Hippocampal formation (tissue), 2 donors: ENCODE results near the gene GSG1.

ENCODE experiments used
- DNase-seq, 2 donors: peaks; one replicate each; lab custom pipeline; 2025; lab: John Stamatoyannopoulos, UW

Gene GSG1

DNA sequence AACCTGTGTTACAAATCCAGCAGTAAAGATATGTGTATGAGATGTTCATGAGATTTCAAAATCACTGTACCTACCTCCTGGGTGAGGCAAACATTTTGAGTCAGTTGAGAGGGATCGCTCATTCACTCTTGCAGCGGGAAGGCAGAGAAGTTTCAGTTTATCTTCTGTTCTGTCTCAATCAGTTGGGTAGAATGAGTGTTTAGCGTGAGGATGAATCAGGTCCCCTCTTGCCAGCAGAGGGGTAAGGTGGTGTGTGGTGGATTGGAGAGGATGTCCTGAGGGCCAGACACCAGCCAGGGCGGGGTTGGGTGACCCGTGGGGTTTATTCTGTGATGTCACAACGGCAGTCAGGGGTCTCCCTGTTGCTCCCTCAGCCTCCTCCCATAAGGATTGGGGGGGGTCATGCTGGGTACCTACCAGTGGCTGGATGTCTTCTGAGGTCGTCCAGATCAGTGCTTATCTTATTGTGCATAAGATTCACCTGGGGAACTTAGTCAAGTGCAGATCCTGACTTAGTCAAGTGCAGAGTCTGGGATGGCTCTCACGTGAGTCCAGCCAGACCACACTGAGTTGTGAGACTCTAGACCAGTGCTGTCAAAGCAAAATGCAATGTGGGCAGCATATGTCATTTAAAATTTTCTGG, at the start of gene GSG1:
TSS of gene GSG1 (minus strand) at position 277 of the 643 bp plus-strand sequence. CDS start at position 122, 155 bp downstream.
- DNase-seq: no peak

DNA sequence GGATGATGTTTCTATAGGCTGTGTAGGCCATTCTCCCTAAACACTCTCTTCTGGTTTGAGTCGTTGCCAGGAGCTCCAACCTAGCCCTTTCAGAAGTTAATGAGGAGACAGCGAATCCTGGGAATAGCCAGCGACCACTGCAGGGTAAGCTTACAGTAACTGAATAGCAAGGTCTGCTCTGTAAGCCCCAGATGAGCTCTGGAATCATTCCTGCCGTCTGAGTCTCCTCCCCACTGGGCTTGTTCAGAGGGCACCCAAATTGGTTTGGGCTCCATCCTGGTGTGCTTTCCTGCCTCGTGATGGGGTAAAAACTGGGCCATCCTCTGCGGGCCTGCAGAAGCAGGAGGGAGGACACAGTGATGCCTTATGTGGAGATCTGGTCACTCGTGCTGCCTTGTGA, 49.7 kb upstream of the GSG1 start:
- DNase-seq: no peak

DNA sequence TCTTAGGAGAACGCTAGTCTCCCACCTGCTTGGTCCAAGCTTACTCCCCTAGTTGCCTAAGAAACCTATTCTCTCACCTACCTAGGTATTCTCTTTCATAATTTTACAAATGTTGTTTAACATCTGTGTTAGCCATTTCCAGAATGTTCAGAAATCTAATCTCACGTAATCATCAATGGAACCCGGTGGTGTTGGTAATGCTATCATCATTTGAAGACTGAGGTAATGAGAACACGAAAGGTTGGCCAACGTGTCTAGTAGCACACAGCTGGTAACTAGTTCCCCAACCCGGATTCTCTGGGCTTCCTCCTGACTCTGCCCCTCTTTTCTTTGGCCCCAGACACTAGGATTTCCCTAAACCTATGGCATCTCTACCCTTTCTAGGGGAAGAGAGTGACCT, 49.3 kb upstream of the GSG1 start:
- DNase-seq: no peak

- DNase-seq: no peak
These were observed 48.8 kb upstream of the GSG1 start for GRCh38 chr12:13152281-13152680.

DNA sequence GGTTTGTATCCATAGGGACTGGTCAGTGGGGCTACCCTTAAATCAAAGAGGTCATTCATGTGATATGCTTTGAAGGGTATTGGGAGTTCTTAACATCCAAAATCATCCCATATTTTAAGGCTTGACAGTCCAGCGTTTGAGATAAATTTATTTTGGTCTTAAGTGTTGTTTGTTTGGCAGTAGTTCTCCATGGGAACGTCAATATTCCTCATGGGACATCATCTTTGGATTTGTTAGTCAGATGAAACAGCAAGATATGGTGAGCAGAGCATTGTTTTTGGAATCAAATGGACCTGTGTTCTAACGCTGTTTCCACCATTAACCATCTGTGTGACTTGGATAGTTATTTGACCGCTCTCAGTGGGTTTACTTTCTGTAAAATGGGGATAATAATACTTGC, 45.9 kb upstream of the GSG1 start:
- DNase-seq: no peak

- DNase-seq: no peak
These were observed 45.0 kb upstream of the GSG1 start for GRCh38 chr12:13148485-13148847.

DNA sequence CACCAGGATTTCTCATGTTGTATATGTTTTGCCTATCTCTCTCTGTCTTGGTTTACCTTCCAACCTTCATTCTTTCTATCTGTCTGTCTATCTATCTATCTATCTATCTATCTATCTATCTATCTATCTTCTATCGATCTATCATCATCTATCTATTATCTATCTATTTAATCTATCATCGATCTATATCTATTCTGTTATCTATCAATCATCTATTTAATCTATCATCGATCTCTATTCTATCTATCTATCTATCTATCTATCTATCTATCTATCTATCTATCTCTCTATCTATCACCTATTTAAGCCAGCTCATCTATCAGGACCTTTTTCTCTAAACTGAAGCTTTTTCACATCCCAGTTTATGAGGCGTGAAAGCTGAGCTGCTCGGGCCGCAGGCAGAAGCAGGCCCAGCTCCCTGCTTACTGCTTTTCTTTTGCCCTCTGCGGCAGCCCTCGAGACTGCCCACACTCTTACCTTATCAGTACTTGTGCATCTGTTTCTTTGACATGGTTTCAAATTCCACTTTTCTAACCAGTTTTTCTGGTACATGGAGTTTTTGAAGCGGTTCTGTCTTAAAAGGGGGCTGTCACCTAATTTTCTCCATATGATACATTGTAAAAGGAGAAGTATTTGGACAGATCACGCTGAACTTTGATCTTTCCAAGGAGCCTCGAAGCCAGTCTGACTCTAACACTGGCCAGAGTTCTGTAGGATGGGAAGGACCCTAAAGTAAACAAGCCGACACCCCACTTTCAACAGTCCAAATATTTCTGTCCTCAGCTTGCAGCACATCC, 44.4 kb upstream of the GSG1 start:
- no peak for DNase-seq

DNA sequence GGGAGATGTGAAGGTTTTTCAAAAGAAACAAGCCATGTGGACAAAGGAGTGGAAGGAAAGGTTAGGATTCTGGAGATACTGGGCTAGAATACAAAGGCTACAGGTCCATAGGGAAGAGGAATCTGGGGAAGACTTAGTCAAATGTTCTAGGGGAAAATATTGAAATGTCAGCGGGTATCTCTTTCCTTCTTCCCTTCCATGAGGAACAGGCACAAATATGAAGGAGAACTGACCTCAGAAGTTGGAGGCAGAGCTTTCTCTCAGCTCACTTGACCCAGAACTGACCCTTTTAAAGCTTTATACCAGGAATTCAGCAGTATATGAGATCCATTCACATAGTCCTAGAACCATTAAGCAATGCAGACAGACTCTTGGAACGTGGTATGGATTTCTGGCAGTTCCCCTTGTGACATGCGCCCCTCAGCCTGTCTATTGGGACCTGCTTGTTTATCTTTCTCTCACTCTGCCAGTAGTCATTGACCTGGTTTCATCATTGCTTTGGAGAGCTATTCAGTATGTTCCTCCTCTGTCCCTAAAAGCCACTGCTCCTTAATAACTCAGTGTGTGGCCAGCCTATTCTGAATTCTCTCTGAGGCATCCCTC, 43.0 kb upstream of the GSG1 start:
- DNase-seq: no peak

GRCh38 chr12:13144266-13144828, 40.9 kb upstream of the GSG1 start:
- DNase-seq: no peak

DNA sequence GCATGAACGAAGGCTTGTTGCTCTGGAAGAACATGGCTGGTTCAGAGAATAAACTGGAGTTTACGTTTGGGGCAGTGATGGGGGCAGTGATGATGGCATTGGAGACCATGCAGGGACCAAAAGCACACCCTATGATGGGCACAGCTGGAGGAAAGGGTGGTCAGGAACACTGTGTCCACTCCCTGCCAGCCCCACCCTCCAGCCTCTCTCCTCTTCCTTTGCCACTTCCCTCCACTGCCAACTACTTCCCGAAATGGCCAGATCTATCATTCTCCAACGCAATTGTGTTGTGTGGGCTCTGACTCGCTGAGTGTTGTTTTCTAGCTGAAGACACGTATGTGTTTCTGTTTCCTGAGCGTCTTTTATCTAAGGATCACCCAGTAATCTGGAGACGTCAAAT, 39.3 kb upstream of the GSG1 start:
- no peak for DNase-seq

GRCh38 chr12:13141686-13142085, 38.2 kb upstream of the GSG1 start:
- DNase-seq: no peak

GRCh38 chr12:13135371-13136178, 32.1 kb upstream of the GSG1 start:
- peak in 1 of 2 donors; percentile 11 for DNase-seq

GRCh38 chr12:13133886-13134285, 30.4 kb upstream of the GSG1 start:
- DNase-seq: no peak

- no peak for DNase-seq
These were observed 27.5 kb upstream of the GSG1 start for GRCh38 chr12:13130981-13131380.

DNA sequence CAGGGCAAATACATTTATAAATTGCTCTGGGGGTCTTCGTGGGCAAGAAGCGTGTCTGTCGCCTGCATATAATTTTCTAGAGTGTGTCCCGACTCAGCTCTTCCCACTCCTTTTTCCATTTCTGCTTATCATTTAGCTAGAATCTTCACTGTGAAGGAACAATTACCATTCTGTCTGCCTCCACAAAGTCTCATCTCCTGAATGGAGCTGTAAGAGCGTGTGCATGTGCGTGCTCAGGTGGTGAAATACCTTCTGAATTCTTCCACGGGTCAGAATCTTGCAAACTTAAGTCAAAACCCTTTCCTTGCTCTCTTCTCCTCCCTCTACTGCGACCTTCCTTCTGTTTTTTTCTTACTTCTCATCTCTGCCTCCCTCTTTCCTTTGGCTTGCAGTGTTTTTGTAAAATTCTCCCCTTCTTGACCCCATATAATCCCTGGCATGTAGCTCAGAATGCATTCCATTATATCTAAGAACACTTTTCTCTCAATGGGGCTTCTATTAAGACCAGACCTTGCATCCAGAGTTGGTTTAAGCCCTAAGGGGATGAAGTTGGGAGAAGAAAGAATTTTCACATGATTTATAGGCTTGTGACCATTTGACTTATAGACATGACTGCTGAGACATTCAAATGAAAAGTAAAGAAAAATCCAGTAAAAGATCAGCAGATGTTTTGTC, 25.0 kb upstream of the GSG1 start:
- DNase-seq: no peak

GRCh38 chr12:13127444-13127843, 24.0 kb upstream of the GSG1 start:
- DNase-seq: no peak

GRCh38 chr12:13126494-13126893, 23.0 kb upstream of the GSG1 start:
- no peak for DNase-seq

- DNase-seq: no peak
These were observed 22.5 kb upstream of the GSG1 start for GRCh38 chr12:13125996-13126395.

DNA sequence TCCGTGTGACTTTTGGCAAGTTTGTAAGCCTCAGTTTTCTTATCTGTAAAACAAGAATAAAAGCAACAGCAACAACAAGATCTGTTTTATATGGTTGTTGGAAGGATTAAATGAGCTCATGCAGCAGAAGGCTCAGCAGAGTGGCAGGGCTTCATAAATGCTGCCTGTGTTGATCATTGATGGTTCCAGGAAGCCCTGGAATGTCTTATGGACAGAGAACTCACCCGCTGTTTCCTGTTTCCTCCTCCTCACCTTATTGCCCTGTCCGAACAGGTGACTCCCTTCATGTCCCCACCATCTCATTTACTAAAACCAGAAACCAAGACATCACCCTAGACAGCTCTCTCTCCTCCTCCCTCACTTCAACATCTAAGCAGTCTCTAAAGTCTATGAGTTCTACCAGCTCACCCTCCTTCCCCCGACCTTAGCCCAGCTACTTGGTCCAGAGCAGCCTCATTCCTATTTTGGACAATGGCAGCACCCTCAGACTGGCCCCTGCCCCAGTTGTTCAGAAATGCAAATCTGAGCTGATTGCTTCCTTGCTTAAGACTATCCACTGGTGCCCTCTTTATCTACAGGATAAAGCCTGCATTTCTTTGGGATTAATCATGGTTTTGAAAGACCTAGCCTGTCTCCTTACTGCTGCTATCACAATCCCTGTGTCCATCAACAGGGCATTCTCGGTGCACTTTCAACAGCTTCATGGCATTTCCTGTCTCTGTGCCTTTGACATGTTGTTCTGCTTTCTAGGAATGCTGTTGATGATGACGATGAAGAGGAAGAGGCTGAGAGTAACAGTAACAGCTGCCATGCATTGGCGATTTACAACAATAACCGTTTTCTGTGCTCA, 21.4 kb upstream of the GSG1 start:
- no peak for DNase-seq

GRCh38 chr12:13121568-13121967, 18.1 kb upstream of the GSG1 start:
- DNase-seq: no peak

GRCh38 chr12:13120413-13120812, 16.9 kb upstream of the GSG1 start:
- no peak for DNase-seq
